HG03378 (cell line): ENCODE results near the gene WDR7.

Experiments
- ATAC-seq: cut with Tn5 transposase; IDR thresholded peaks from one replicate; pipeline ENCODE4 v1.9.1; 2021; ENCODE audit warnings: mild to moderate bottlenecking, moderate library complexity; ENCODE audit not compliant: unreplicated experiment

WDR7 gene

GRCh38 chr18:57073501-57074187 is 422.5 kb downstream of the WDR7 start:
- ATAC-seq: no peak

- ATAC-seq: no peak
Observed at GRCh38 chr18:57075716-57076400, 424.7 kb downstream of the WDR7 start.

- no peak for ATAC-seq
Observed at GRCh38 chr18:57077005-57077765, 426.0 kb downstream of the WDR7 start.

GRCh38 chr18:57077786-57078552 is 426.8 kb downstream of the WDR7 start:
- ATAC-seq: peak; percentile 93

GRCh38 chr18:57078614-57079013 is 427.5 kb downstream of the WDR7 start:
- no peak for ATAC-seq

- ATAC-seq: no peak
Observed at GRCh38 chr18:57080479-57080878, 429.3 kb downstream of the WDR7 start.

- ATAC-seq: no peak
Observed at GRCh38 chr18:57081899-57082298, 430.7 kb downstream of the WDR7 start.

- peak; percentile 26 for ATAC-seq
Observed at GRCh38 chr18:57083485-57083884, 432.3 kb downstream of the WDR7 start.

GRCh38 chr18:57084331-57085271 is 433.4 kb downstream of the WDR7 start:
- ATAC-seq: peak; percentile 75

GRCh38 chr18:57085371-57085770 is 434.2 kb downstream of the WDR7 start:
- no peak for ATAC-seq

- ATAC-seq: no peak
Observed at GRCh38 chr18:57086163-57086562, 435.0 kb downstream of the WDR7 start.
